B cell (primary cell): ENCODE measurements around the gene HPX.

Experiments
- CTCF ChIP-seq: fragments of 200-600 bp; IDR thresholded peaks from one replicate; pipeline ENCODE4 v1.8.0; 2022; ENCODE audit warnings: antibody characterized with exemption, mild to moderate bottlenecking
- EZH2 ChIP-seq: IDR thresholded peaks from 2 replicates; pipeline ENCODE4 v1.6.1; 2012; ENCODE audit warnings: borderline replicate concordance, low read depth, mild to moderate bottlenecking, moderate library complexity, low read length; ENCODE audit not compliant: insufficient read depth, poor library complexity, severe bottlenecking

- TF ChIP-seq CTCF, result no peak
- TF ChIP-seq EZH2, result no peak
These were observed 42.2 kb upstream of the HPX start for GRCh38 chr11:6483015-6483414.
